K562 (cell line): ENCODE measurements around the gene CNGA3. TPM values are rescaled to one million over a fixed set of nuclear protein-coding genes. Genes with fewer than 3 reads are reported as not detected.

Experiments used
- ATAC-seq: fragments of 200-7000 bp; cut with Tn5 transposase; 3 replicates; pipeline ENCODE4 v1.9.1; 2020; ENCODE audit warnings: moderate library complexity
- BruUV-seq: library from RNA; stranded (reverse); fragments of 400-500 nt; replicated peaks from 2 replicates; lab custom pipeline; 2021; lab: Mats Ljungman, UMichigan
- CTCF ChIA-PET: fragments of 300-600 bp; formaldehyde crosslinking; extraction: SDS; loops from one replicate; lab custom pipeline; 2021; ENCODE audit warnings: low intra/inter-chr PET ratio; lab: Yijun Ruan, JAX
- POLR2A ChIA-PET: fragments of 300-600, 350-650 bp; sonication (Branson Sonifier 250); formaldehyde crosslinking; extraction: SDS; loops from one replicate; lab custom pipeline; 2021; ENCODE audit warnings: antibody characterized with exemption, inconsistent platforms; lab: Yijun Ruan, JAX
- DNase-seq, 4 experiments: peaks; one replicate each; pipeline versions ENCODE4 v3.0.0 to v3.0.0-alpha.2; 2011 to 2018; ENCODE audit warnings: low spot score in 3 of 4, mixed read lengths in 3 of 4; ENCODE audit errors: extremely low read depth in 1 of 4
- FAIRE-seq: peaks from 2 replicates; lab custom pipeline; 2011; peaks lifted over from hg19 to GRCh38; lab: Jason Lieb, UNC
- H2AFZ ChIP-seq: 2 replicates; pipeline ENCODE4 v1.6.0; 2011; ENCODE audit warnings: low read depth, low read length, control low read depth, inconsistent platforms
- H3K27ac ChIP-seq: fragments of 200-600 bp; 3 replicates; pipeline ENCODE4 v1.8.0; 2011; ENCODE audit warnings: low read depth, mild to moderate bottlenecking, control low read depth, inconsistent platforms, low read length, moderate library complexity, mixed read lengths; ENCODE audit errors: extremely low read depth
- H3K27me3 ChIP-seq, 2 experiments: fragments of 300-600 bp in 1 of 2; 2 replicates in 1 of 2; 3 replicates in 1 of 2; pipeline versions ENCODE4 v1.6.0 to v1.8.0; 2011; ENCODE audit warnings: inconsistent platforms in 2 of 2, low read length in 2 of 2, mild to moderate bottlenecking in 1 of 2, mixed read lengths in 1 of 2, moderate library complexity in 1 of 2; ENCODE audit not compliant: control insufficient read depth in 2 of 2, insufficient read depth in 2 of 2
- H3K36me3 ChIP-seq: fragments of 300-600 bp; 3 replicates; pipeline ENCODE4 v1.8.0; 2011; ENCODE audit warnings: mild to moderate bottlenecking, low read length, inconsistent platforms; ENCODE audit not compliant: control insufficient read depth, insufficient read depth
- H3K4me1 ChIP-seq, 2 experiments: fragments of 200-600 bp in 1 of 2; replicated peaks in 1 of 2; 2 replicates in 1 of 2; 3 replicates in 1 of 2; pipeline versions ENCODE4 v1.5.1 to v1.8.0; 2011; ENCODE audit warnings: inconsistent platforms in 2 of 2, low read length in 2 of 2, mild to moderate bottlenecking in 1 of 2, mixed read lengths in 1 of 2, moderate library complexity in 1 of 2; ENCODE audit not compliant: control insufficient read depth in 2 of 2, insufficient read depth in 2 of 2
- H3K4me2 ChIP-seq: 2 replicates; pipeline ENCODE4 v1.6.1; 2011; ENCODE audit warnings: low read length, control low read depth, inconsistent platforms, mixed read lengths; ENCODE audit not compliant: insufficient read depth
- H3K4me3 ChIP-seq: fragments of 200-600 bp; sonication (generic), shearing (Covaris generic); 2 replicates; pipeline ENCODE4 v1.5.1; 2016; ENCODE audit warnings: control low read depth, inconsistent platforms
- H3K79me2 ChIP-seq: fragments of 200-600 bp; 3 replicates; pipeline ENCODE4 v1.8.0; 2011; ENCODE audit warnings: low read length, inconsistent platforms; ENCODE audit not compliant: control insufficient read depth, insufficient read depth
- H3K9ac ChIP-seq, 2 experiments: 2 replicates each; pipeline versions ENCODE4 v1.6.0 to v1.6.1; 2011; ENCODE audit warnings: low read depth in 2 of 2, low read length in 2 of 2, control low read depth in 1 of 2, inconsistent platforms in 1 of 2, mild to moderate bottlenecking in 1 of 2, mixed read lengths in 1 of 2; ENCODE audit not compliant: insufficient read depth in 1 of 2
- H3K9me1 ChIP-seq: one replicate; pipeline ENCODE4 v1.6.0; 2011; ENCODE audit warnings: inconsistent platforms, mild to moderate bottlenecking, low read length, moderate library complexity; ENCODE audit not compliant: control insufficient read depth, insufficient read depth
- H3K9me3 ChIP-seq: replicated peaks from 2 replicates; pipeline ENCODE4 v1.5.1; 2011; ENCODE audit warnings: low read depth, low read length, inconsistent platforms; ENCODE audit not compliant: control insufficient read depth, insufficient read depth
- H4K20me1 ChIP-seq: replicated peaks from 2 replicates; pipeline ENCODE4 v1.6.1; 2011; ENCODE audit warnings: low read length, inconsistent platforms, mixed read lengths; ENCODE audit not compliant: control insufficient read depth, insufficient read depth
- ATF6 ChIP-seq: sonication (generic); formaldehyde crosslinking; IDR thresholded peaks from 2 replicates; pipeline ENCODE4 v1.4.0; 2020; ENCODE audit warnings: mild to moderate bottlenecking, missing genetic modification reagents
- ATF7 ChIP-seq: fragments of 450-650 bp; IDR thresholded peaks from 2 replicates; pipeline ENCODE4 v1.7.1; 2014; ENCODE audit warnings: mild to moderate bottlenecking, moderate library complexity
- IRF1 ChIP-seq: sonication (generic); formaldehyde crosslinking; IDR thresholded peaks from 2 replicates; pipeline ENCODE4 v1.8.0; 2022; ENCODE audit warnings: missing genetic modification reagents, mild to moderate bottlenecking, borderline replicate concordance
- PRDM10 ChIP-seq: fragments of 450-650 bp; IDR thresholded peaks from 2 replicates; pipeline ENCODE4 v1.6.1; 2018; ENCODE audit not compliant: partially characterized antibody
- TCF7L2 ChIP-seq: fragments of 150-350 bp; IDR thresholded peaks from 2 replicates; pipeline ENCODE4 v1.6.1; 2016; ENCODE audit warnings: low read depth, mild to moderate bottlenecking, low read length, moderate library complexity
- WGBS: fragments of 100-300 bp; shearing (Covaris generic); methylation state at CpG from one replicate; pipeline ENCODE4 v1.1.6; 2016; ENCODE audit warnings: low coverage, mixed read lengths; ENCODE audit not compliant: insufficient coverage; ENCODE audit errors: missing lambda C conversion rate; 5-methylcytosine and 5-hydroxymethylcytosine counted together
- in situ Hi-C: fragments of 300-500 bp; cut with MboI; formaldehyde crosslinking; loops from 4 replicates; pipeline ENCODE4 v1.15.0; 2018; ENCODE audit warnings: inconsistent platforms, mixed read lengths
- intact Hi-C: fragments of 100-400 bp; cut with micrococcal nuclease; formaldehyde crosslinking; loops from 2 replicates; pipeline ENCODE4 v1.14.2; 2022
- polyA plus RNA-seq, 8 experiments: library from polyadenylated mRNA; depleted of rRNA in 4 of 8; stranded (reverse) in 5 of 8; unstranded in 3 of 8; fragments of >200 nt; fragmentation: Nextera tagmentation in 2 of 8; fragmentation: Illumina TruSeq in 1 of 8; extraction: Ambion mirVana in 2 of 8; extraction: Trizol in 1 of 8; gene quantifications; 2 replicates each; pipeline versions ENCODE4 v1.2.1 to v1.2.3, GENCODE V29; 2011 to 2014; ENCODE audit warnings: inconsistent platforms in 1 of 8, missing spikeins in 1 of 8
- total RNA-seq, 7 experiments: library from RNA; depleted of rRNA in 6 of 7; stranded (reverse); fragments of >200 nt in 6 of 7; fragmentation: Illumina TruSeq in 2 of 7; extraction: Trizol in 2 of 7; gene quantifications; 2 replicates each; pipeline versions ENCODE4 v1.2.1 to v1.2.3, GENCODE V29; 2011 to 2021; ENCODE audit warnings: low replicate concordance in 1 of 7

The CNGA3 gene
- total and polyA plus RNA-seq, 9 of the 15 experiments (the other 6 are each of a cell fraction or from before 2014, with no cell fraction given) = not detected

- H3K27ac ChIP-seq = no peak overlapping the region
- H3K36me3 ChIP-seq = no peaks in the 10 kb centered on the region
- CTCF ChIA-PET = no interaction called here
- no peaks in the 10 kb centered on the region for H4K20me1 ChIP-seq
- H3K9ac ChIP-seq = no peak overlapping the region
- intact Hi-C loops (loop anchor here (5.0 kb wide), 1 partner anchor 89 kb away; no protein-coding TSS in a partner anchor), in situ Hi-C loops (no loop called here)
- FAIRE-seq (no peak), ATAC-seq (no peak), DNase-seq (no peak)
- H3K79me2 ChIP-seq = no peaks in the 10 kb centered on the region
- H3K27me3 ChIP-seq = peaks cover 16 to 29% of the 10 kb centered on the region in 2 experiments
- no peak overlapping the region for H3K4me2 ChIP-seq
- no peak overlapping the region for H3K4me3 ChIP-seq
- no peaks in the 10 kb centered on the region for H3K9me1 ChIP-seq
- H2AFZ ChIP-seq = no peak overlapping the region
- POLR2A ChIA-PET = interaction anchor here (1.2 kb wide), 1 partner anchor 12 kb away, joined by 4 read pairs; no protein-coding TSS in a partner anchor
- no peaks in the 10 kb centered on the region for H3K9me3 ChIP-seq
- TF ChIP-seq IRF1 = no peak
- no peak for TF ChIP-seq TCF7L2
- peak; percentile 94 for TF ChIP-seq PRDM10
- TF ChIP-seq ATF6 (CRISPR knock-in tag) = no peak
- peak; percentile 23; the same call in 1 of the 2 replicates for TF ChIP-seq ATF7
- TF ChIP-seq, all 486 proteins: peak for 2
- no TSS peak for BruUV-seq
- no peaks in the 10 kb centered on the region for H3K4me1 ChIP-seq
- WGBS = 0% methylated on average over 6 of the region's 6 CpGs
These were observed 47.5 kb upstream of the CNGA3 start for GRCh38 chr2:98298683-98299164.
